ENCODE data around the gene CEP170.
"Not testable (repeated sequence)": the region's sequence is repeated elsewhere in the genome, so short reads cannot be mapped to it uniquely, and the experiment has no call there.

CEP170 gene

GRCh38 chr1:243121939-243122338, 133.1 kb downstream of the CEP170 start:
- not testable (repeated sequence) for H3K27me3 ChIP-seq (replicated peaks; ENCODE audit: insufficient read depth, low read length); H4K20me1 ChIP-seq (ENCODE audit: insufficient read depth, low read length); H2AFZ ChIP-seq (ENCODE audit: low read length); H3K79me2 ChIP-seq (ENCODE audit: low read length); H3K36me3 ChIP-seq (replicated peaks; ENCODE audit: insufficient read depth, low read length); H3K4me3 ChIP-seq (ENCODE audit: low read length); DNase-seq; H3K9me3 ChIP-seq (replicated peaks; ENCODE audit: insufficient read depth, low read length); H3K9ac ChIP-seq (ENCODE audit: low read length); H3K4me1 ChIP-seq (ENCODE audit: low read length); H3K27ac ChIP-seq (ENCODE audit: low read length); H3K9me2 ChIP-seq (replicated peaks; ENCODE audit: insufficient read depth, low read length); H3F3A ChIP-seq (ENCODE audit: insufficient read depth, low read length); H3K4me2 ChIP-seq (ENCODE audit: low read depth, low read length)

- not testable (repeated sequence) for H3K27me3 ChIP-seq (replicated peaks; ENCODE audit: insufficient read depth, low read length); DNase-seq; H3K4me2 ChIP-seq (ENCODE audit: low read depth, low read length); H3K4me3 ChIP-seq (ENCODE audit: low read length); H3K4me1 ChIP-seq (ENCODE audit: low read length); H3K9ac ChIP-seq (ENCODE audit: low read length); H3K9me3 ChIP-seq (replicated peaks; ENCODE audit: insufficient read depth, low read length); H2AFZ ChIP-seq (ENCODE audit: low read length); H4K20me1 ChIP-seq (ENCODE audit: insufficient read depth, low read length); H3K27ac ChIP-seq (ENCODE audit: low read length); H3F3A ChIP-seq (ENCODE audit: insufficient read depth, low read length); H3K9me2 ChIP-seq (replicated peaks; ENCODE audit: insufficient read depth, low read length); H3K79me2 ChIP-seq (ENCODE audit: low read length); H3K36me3 ChIP-seq (replicated peaks; ENCODE audit: insufficient read depth, low read length)
These were observed 136.3 kb downstream of the CEP170 start for GRCh38 chr1:243118601-243119322.

GRCh38 chr1:243116187-243116586, 138.9 kb downstream of the CEP170 start:
- H3K4me2 ChIP-seq (ENCODE audit: low read depth, low read length); DNase-seq; H3K4me1 ChIP-seq (ENCODE audit: low read length); H3K9me3 ChIP-seq (replicated peaks; ENCODE audit: insufficient read depth, low read length); H3K4me3 ChIP-seq (ENCODE audit: low read length); H3K79me2 ChIP-seq (ENCODE audit: low read length); H4K20me1 ChIP-seq (ENCODE audit: insufficient read depth, low read length); H3F3A ChIP-seq (ENCODE audit: insufficient read depth, low read length); H3K27ac ChIP-seq (ENCODE audit: low read length); H3K9ac ChIP-seq (ENCODE audit: low read length); H3K36me3 ChIP-seq (replicated peaks; ENCODE audit: insufficient read depth, low read length); H3K27me3 ChIP-seq (replicated peaks; ENCODE audit: insufficient read depth, low read length); H3K9me2 ChIP-seq (replicated peaks; ENCODE audit: insufficient read depth, low read length); H2AFZ ChIP-seq (ENCODE audit: low read length): not testable (repeated sequence)

- H3F3A ChIP-seq (ENCODE audit: insufficient read depth, low read length); H3K9me2 ChIP-seq (replicated peaks; ENCODE audit: insufficient read depth, low read length); H3K4me3 ChIP-seq (ENCODE audit: low read length); H4K20me1 ChIP-seq (ENCODE audit: insufficient read depth, low read length); DNase-seq; H2AFZ ChIP-seq (ENCODE audit: low read length); H3K27me3 ChIP-seq (replicated peaks; ENCODE audit: insufficient read depth, low read length); H3K9me3 ChIP-seq (replicated peaks; ENCODE audit: insufficient read depth, low read length); H3K79me2 ChIP-seq (ENCODE audit: low read length); H3K4me1 ChIP-seq (ENCODE audit: low read length); H3K27ac ChIP-seq (ENCODE audit: low read length); H3K9ac ChIP-seq (ENCODE audit: low read length); H3K36me3 ChIP-seq (replicated peaks; ENCODE audit: insufficient read depth, low read length); H3K4me2 ChIP-seq (ENCODE audit: low read depth, low read length): not testable (repeated sequence)
These were observed 140.3 kb downstream of the CEP170 start for GRCh38 chr1:243114769-243115168.

GRCh38 chr1:243114059-243114713, 140.9 kb downstream of the CEP170 start:
- not testable (repeated sequence) for H3K9me3 ChIP-seq (replicated peaks; ENCODE audit: insufficient read depth, low read length); H3K27ac ChIP-seq (ENCODE audit: low read length); H3K4me1 ChIP-seq (ENCODE audit: low read length); H3K4me3 ChIP-seq (ENCODE audit: low read length); H3F3A ChIP-seq (ENCODE audit: insufficient read depth, low read length); H3K79me2 ChIP-seq (ENCODE audit: low read length); H2AFZ ChIP-seq (ENCODE audit: low read length); H3K9ac ChIP-seq (ENCODE audit: low read length); H3K27me3 ChIP-seq (replicated peaks; ENCODE audit: insufficient read depth, low read length); H3K9me2 ChIP-seq (replicated peaks; ENCODE audit: insufficient read depth, low read length); H4K20me1 ChIP-seq (ENCODE audit: insufficient read depth, low read length); H3K4me2 ChIP-seq (ENCODE audit: low read depth, low read length); H3K36me3 ChIP-seq (replicated peaks; ENCODE audit: insufficient read depth, low read length)
- peak; percentile 32 for DNase-seq

GRCh38 chr1:243107171-243107570, 147.9 kb downstream of the CEP170 start:
- H3K27me3 ChIP-seq (replicated peaks; ENCODE audit: insufficient read depth, low read length); H3K27ac ChIP-seq (ENCODE audit: low read length); H3K4me2 ChIP-seq (ENCODE audit: low read depth, low read length); H3K9ac ChIP-seq (ENCODE audit: low read length); H3K36me3 ChIP-seq (replicated peaks; ENCODE audit: insufficient read depth, low read length); H3K4me3 ChIP-seq (ENCODE audit: low read length); H3F3A ChIP-seq (ENCODE audit: insufficient read depth, low read length); H3K9me2 ChIP-seq (replicated peaks; ENCODE audit: insufficient read depth, low read length); DNase-seq; H3K79me2 ChIP-seq (ENCODE audit: low read length); H4K20me1 ChIP-seq (ENCODE audit: insufficient read depth, low read length); H3K4me1 ChIP-seq (ENCODE audit: low read length); H2AFZ ChIP-seq (ENCODE audit: low read length); H3K9me3 ChIP-seq (replicated peaks; ENCODE audit: insufficient read depth, low read length): not testable (repeated sequence)

GRCh38 chr1:243105652-243106332, 149.3 kb downstream of the CEP170 start:
- H3F3A ChIP-seq (ENCODE audit: insufficient read depth, low read length); H3K4me1 ChIP-seq (ENCODE audit: low read length); H3K4me3 ChIP-seq (ENCODE audit: low read length); H3K27ac ChIP-seq (ENCODE audit: low read length); DNase-seq; H4K20me1 ChIP-seq (ENCODE audit: insufficient read depth, low read length); H3K9ac ChIP-seq (ENCODE audit: low read length); H2AFZ ChIP-seq (ENCODE audit: low read length); H3K27me3 ChIP-seq (replicated peaks; ENCODE audit: insufficient read depth, low read length); H3K9me3 ChIP-seq (replicated peaks; ENCODE audit: insufficient read depth, low read length); H3K79me2 ChIP-seq (ENCODE audit: low read length); H3K36me3 ChIP-seq (replicated peaks; ENCODE audit: insufficient read depth, low read length); H3K4me2 ChIP-seq (ENCODE audit: low read depth, low read length); H3K9me2 ChIP-seq (replicated peaks; ENCODE audit: insufficient read depth, low read length): not testable (repeated sequence)

- not testable (repeated sequence) for H3K36me3 ChIP-seq (replicated peaks; ENCODE audit: insufficient read depth, low read length); H3K4me3 ChIP-seq (ENCODE audit: low read length); H3K4me2 ChIP-seq (ENCODE audit: low read depth, low read length); H3K27me3 ChIP-seq (replicated peaks; ENCODE audit: insufficient read depth, low read length); DNase-seq; H3K9me3 ChIP-seq (replicated peaks; ENCODE audit: insufficient read depth, low read length); H3K9ac ChIP-seq (ENCODE audit: low read length); H2AFZ ChIP-seq (ENCODE audit: low read length); H3F3A ChIP-seq (ENCODE audit: insufficient read depth, low read length); H3K9me2 ChIP-seq (replicated peaks; ENCODE audit: insufficient read depth, low read length); H3K79me2 ChIP-seq (ENCODE audit: low read length); H3K4me1 ChIP-seq (ENCODE audit: low read length); H3K27ac ChIP-seq (ENCODE audit: low read length); H4K20me1 ChIP-seq (ENCODE audit: insufficient read depth, low read length)
These were observed 150.0 kb downstream of the CEP170 start for GRCh38 chr1:243105104-243105503.
